HG02642 (cell line): ENCODE measurements around the gene IYD.
"Not testable (repeated sequence)": the region's sequence is repeated elsewhere in the genome, so short reads cannot be mapped to it uniquely, and the experiment has no call there.

ENCODE experiments used
- ATAC-seq: cut with Tn5 transposase; IDR thresholded peaks from one replicate; pipeline ENCODE4 v1.9.1; 2021; ENCODE audit warnings: mild to moderate bottlenecking; ENCODE audit not compliant: unreplicated experiment, poor library complexity

The IYD gene

DNA sequence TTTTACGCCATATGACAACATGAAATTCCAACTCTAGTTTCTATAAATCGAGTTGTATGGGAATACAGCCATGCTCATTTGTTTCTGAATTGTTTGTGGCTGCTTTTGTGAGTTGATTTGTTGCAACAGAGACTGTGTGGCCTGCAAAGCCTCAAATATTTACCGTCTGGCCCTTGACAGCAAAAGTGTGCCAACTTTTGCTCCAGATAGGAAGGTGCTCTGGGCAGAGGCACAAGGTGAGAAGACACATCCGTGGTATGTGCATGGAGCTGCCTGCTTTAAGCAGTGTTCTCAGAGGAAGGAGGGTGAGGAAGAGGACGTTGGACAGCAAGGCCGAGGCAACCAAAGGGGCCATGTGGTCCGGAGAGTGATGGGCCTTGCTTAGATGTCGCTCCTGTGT is 57.4 kb downstream of the IYD start:
- no peak for ATAC-seq

DNA sequence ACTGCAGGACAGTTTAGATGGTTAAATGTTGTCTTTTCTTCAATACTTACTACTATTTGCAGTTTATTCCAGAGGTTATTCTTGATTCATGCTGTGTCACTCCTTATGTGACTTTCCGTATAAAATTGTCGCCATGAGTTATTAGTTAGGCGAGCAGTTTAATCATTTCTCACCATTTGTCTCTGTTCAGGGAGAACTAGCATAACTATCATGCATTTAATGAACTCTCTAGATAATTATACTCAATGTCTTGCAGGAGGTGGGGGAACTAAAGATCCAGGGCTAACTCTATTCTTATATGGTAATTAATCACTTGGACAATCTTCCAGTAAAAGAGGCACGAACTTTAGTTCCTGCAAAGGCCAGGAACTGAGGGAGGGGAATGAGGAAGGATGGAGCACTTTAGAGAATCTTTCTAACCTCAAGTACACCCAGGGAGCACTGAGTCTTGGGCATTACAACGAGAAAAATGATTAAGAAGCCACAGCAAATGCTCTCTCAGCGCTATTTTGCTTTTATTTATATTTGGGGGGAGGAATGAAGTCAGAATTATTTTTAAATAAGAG is 58.3 kb downstream of the IYD start:
- ATAC-seq, result no peak

DNA sequence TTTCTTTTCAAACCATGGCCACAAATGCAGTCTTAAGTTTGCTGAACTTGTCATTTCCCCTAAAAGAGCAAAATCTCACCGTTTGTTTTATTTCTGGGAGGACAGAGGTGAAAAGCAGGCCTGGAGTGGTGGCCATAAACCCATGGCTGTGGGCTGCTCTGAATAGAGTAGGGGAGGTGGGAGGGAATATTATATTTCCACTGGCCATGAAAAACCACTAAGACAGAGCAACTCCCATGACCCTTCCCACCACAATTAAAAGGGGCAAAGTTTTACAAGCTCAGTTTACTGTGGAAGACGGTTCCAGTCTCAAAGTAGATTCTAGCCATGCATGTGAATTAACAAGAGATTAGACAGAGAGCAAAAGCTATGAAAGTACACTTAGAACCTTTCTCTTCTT is 59.0 kb downstream of the IYD start:
- no peak for ATAC-seq

DNA sequence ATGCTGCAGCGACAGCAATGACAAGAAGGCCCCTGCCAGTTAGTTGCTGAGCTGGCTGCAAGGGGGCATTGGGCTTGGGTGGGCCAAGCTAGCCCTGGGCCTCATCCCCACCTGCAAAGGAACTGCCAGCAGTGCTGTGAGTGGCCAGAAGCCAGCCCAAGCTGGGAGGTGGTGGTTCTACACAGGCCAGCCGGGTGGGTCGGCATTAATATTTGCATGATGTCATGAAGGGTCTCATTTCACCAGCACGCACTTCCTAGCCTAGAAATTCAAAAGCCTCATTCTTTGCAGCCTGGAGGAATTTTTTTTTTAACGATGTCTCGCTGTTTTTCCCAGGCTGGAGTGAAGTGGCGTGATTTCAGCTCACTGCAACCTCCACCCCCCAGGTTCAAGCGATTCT is 62.0 kb downstream of the IYD start:
- ATAC-seq, result no peak

DNA sequence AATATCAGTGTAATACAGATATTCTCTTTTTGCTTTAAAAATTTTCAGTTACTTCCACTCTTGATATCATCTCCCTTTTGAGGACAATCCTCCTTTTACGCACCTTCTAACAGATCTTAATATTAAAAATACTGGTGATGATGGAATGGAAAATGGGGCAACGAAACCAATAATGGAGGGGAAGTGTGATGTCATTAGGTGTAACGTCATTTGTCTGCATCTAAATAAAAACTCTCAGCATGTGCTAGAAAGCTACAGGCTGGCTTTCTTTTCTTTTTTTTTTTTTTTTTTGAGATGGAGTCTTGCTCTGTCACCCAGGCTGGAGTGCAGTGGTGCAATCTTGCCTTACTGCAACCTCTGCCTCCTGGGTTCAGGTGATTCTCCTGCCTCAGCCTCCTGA is 66.5 kb downstream of the IYD start:
- no peak for ATAC-seq

DNA sequence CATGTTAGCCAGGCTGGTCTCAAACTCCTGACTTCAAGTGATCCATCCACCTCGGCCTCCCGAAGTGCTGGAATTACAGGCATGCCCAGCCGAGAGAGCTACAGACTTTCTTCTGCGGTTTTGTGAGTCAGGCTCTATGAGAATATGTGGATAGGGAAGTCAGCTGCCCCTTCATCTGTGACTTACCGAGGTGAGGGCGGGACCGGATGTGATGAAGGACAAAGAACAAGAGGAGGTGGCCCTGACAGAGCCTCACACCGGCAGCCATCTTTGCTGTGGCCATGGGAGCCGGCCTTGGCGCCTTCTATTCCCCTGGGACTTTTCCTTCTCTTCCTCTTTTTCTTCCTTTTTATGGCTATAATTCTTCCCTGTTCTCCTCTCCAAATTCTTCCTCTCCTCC is 67.0 kb downstream of the IYD start:
- no peak for ATAC-seq

DNA sequence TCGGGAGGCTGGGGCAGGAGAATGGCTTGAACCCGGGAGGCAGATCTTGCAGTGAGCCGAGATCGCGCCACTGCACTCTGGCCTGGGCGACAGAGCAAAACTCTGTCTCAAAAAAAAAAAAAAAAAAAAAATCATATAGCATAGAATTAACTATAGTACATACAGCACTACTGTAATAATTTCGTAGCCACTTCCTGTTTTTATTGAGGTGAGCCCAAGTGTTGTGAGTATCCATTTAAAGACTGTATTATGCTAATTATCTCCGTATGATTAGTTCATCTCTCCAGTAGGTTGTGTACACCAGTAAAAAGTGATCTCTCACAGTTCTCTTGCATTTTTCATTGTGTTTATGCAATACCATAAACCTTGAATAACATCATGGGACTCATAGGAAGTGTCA is 70.6 kb downstream of the IYD start:
- no peak for ATAC-seq

DNA sequence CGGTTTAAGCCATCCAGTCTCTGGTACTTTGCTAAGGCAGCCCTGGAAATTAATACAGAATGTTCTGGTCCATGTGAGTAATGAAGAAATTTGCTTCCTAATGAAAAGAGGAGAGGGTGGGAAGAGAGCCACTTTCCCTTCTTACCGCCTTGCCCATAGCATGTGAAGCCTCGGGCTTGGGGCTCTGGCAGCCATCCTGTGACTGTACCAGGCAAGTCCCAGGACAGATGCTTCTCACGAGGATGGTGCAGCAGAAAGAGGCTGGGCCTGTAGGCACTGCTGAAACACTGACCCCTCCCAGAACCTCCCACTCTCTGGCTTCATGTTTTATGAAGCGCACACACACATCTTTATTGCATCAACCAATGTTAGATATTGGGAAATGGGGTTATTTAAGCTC is 74.8 kb downstream of the IYD start:
- no peak for ATAC-seq

DNA sequence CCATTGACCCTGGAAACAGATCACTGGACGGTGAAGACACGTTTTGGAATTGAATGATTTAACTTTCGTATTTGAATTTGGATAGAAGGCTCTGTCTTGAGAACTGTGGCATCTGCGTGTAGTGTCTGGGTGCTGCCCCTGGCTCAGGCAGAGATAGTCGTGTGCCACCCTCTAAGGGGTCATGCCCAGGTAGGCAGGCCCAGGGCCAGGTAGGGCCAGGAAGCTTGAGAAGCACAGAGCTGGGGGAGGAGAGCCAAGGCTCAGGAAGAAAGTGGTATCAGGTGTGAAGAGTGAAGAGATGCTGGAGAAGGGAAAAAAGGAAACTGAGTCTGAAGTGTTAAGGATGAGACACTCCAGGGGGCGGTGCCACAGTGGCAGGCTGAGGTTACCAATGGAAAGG is 75.5 kb downstream of the IYD start:
- ATAC-seq, result no peak

DNA sequence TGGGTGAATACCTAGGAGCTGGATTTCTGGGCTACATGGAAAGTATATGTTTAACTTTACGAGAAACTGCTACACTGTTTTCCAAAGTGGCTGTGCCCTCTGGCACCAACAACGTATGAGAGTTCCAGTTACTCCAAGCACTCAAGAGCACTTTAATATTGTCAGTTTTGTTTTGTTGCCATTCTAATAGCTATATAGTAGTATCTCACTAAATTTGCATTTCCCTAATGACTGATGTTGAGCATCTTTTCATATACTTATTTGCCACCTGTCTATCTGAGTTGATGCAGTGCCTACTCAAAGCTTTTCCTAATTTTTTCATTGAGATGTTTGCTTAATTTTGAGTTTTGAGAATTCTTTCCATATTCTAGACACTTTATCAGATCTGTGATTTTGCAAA is 76.7 kb downstream of the IYD start:
- no peak for ATAC-seq

DNA sequence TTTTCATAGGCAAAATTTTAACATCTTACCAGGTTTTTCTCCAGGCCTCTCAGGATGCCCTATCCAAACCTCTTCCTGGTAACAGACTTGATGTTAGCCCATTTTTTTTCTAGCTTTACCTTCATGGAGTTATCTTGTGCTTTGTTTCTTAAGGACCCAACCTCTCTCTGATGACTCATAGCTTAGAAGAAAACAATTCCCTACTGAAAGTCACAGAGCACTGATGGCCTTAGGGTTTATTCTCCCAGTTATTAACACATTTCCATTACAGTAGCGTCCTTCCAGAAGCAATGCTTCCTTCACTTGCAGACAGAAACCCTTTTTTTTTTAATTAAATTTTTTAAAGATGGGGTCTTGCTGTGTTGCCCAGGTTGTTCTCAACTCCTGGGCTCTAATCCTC is 79.4 kb downstream of the IYD start:
- ATAC-seq, result no peak

DNA sequence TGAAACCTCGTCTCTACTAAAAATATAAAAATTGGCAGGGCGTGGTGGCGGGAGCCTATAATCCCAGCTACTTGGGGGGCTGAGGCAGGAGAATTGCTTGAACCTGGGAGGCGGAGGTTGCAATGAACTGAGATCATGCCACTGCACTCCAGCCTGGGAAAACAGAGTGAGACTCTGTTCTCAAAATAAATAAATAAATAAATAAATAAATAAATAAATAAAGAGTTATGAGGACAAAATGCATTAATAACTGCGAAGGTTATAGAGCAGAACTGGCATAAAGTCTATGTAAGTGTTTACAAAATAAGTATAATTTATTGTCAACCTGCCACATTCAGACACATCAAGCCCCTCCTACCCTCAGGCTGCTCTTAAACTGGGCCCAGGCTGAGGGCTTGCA is 80.2 kb downstream of the IYD start:
- ATAC-seq, result not testable (repeated sequence)

DNA sequence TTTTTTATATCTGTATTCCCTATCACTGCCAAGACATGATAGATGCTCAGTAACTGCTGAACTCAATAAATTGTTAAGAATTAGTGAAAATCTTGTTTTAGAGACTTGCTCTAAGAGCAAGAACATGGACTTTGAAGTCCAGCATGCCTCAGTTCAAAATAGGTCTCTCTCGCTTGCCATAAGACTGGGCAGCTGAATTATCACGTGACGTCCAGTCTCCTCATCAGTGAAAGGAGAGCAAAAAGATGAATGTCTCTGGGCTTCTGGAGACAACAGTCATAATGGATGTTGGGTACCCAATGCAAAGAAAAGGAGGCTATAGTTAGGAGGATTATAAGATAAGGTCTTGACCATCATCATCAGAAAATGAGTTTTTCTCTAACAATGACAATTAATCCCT is 82.1 kb downstream of the IYD start:
- no peak for ATAC-seq

DNA sequence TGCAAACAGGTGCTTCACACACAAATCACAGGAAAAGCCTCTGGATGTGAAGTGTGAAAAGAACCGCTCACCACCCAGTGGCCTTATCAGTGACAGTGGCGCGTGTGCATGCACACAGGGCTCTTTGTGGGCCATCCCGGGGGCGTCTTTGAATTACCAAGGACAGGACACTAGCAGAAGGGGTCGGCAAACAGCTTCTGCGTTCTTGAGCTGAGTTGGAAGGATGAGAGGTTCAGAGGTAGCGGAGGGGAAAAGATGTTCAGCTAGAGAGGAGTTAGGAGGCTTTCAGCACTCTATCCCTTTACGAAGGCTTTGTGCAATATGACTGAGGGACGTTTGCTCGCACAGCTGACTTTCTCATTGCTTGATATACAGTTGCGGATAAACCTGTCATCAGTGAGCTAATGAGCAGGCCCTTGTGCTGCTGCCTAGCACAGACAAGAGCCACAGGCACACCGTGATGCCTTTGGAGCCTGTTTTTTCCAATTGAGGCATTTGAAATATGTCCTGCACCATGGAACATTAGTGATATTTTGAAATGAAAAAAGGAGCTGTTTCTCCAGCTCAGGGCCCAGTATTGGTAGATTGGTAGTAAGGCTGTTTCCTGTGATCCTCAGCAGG is 83.1 kb downstream of the IYD start:
- ATAC-seq, result no peak

DNA sequence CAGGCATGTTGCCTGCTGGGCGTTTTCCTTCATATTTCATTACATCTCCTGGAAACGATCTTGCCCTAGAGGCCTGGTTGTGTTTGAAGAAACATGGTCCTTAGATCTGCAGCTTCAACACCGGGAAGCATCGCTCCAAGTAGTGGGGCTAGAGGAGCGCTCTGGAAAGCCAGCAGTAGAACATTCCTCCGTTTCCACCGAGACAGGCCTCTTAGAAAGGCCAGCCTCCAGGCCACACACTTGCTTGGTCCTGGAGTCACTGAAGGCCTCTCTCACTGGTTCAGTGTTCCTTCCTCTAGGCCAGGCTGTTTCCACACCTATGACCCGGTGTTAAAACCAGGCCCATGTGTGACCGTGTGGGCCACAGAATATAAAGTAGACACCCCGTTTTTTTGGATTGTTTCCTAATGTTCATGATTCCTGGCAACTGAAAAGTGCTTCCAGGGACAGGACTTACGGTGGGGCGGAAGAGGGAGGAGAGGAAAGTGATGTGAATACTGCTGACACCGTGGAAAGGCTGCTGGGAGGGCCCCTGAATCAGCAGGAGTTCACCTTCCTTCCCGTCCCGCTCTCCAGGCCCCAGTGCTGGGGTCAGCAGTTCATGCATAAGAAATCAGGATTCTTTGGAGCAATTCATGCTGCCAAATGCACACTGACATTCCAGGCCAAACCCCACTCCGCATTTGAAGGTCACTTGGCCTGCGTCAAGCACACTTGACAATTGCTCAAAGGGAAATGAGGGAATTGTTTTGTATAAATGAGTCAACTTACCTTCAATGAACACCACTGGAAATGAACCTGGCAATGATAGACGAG is 83.8 kb downstream of the IYD start:
- no peak for ATAC-seq

DNA sequence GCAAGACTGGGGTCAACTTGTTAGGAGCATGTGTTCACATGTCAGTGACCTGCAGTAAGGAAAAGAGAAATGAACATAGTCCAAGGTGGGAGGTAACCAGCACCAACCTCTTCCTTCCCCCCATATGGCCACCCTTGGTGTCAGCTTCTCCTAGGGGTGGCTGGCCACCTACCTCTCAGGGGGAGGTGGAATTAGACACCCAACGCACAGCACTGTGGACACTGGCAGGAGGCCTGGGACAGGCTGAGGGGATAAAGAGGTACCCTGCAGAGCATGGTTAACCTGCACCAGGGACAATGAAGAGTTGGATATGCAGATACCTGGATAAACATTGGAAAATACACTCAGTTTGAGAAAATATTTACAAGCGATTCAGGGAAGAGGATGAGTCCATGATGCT is 84.5 kb downstream of the IYD start:
- no peak for ATAC-seq
